ENCODE measurements around the gene GLB1L2.

GLB1L2 gene

GRCh38 chr11:134385171-134385570, 53.4 kb downstream of the GLB1L2 start:
- Histone ChIP-seq H3K36me3 (ENCODE audit: control insufficient read depth, insufficient read depth, low read length) (no peaks in the 10 kb centered on the region), H3K4me3 (replicated peaks; ENCODE audit: low read depth, low read length) (no peak overlapping the region), H3K27me3 (replicated peaks; ENCODE audit: control insufficient read depth, insufficient read depth, low read length) (no peaks in the 10 kb centered on the region; the same call in 1 of the 2 replicates)
- TF ChIP-seq CTCF (IDR thresholded peaks at IDR 0.05; ENCODE audit: insufficient read depth, low read length, poor library complexity, severe bottlenecking): no peak
- no peak for DNase-seq (ENCODE audit: extremely low read depth, insufficient read length)

- Histone ChIP-seq H3K36me3 (ENCODE audit: control insufficient read depth, insufficient read depth, low read length) (no peaks in the 10 kb centered on the region), H3K4me3 (replicated peaks; ENCODE audit: low read depth, low read length) (no peak overlapping the region), H3K27me3 (replicated peaks; ENCODE audit: control insufficient read depth, insufficient read depth, low read length) (no peaks in the 10 kb centered on the region; the same call in 1 of the 2 replicates)
- no peak for TF ChIP-seq CTCF (IDR thresholded peaks at IDR 0.05; ENCODE audit: insufficient read depth, low read length, poor library complexity, severe bottlenecking)
- no peak for DNase-seq (ENCODE audit: extremely low read depth, insufficient read length)
Observed at GRCh38 chr11:134385774-134386565, 54.2 kb downstream of the GLB1L2 start.

- TF ChIP-seq CTCF (IDR thresholded peaks at IDR 0.05; ENCODE audit: insufficient read depth, low read length, poor library complexity, severe bottlenecking): no peak
- no peaks in the 10 kb centered on the region for H3K36me3 ChIP-seq (ENCODE audit: control insufficient read depth, insufficient read depth, low read length)
- no peaks in the 10 kb centered on the region; the same call in 1 of the 2 replicates for H3K27me3 ChIP-seq (replicated peaks; ENCODE audit: control insufficient read depth, insufficient read depth, low read length)
- no peak for DNase-seq (ENCODE audit: extremely low read depth, insufficient read length)
- no peak overlapping the region for H3K4me3 ChIP-seq (replicated peaks; ENCODE audit: low read depth, low read length)
Observed at GRCh38 chr11:134386945-134387344, 55.2 kb downstream of the GLB1L2 start.

GRCh38 chr11:134387501-134387900, 55.7 kb downstream of the GLB1L2 start:
- no peak overlapping the region for H3K4me3 ChIP-seq (replicated peaks; ENCODE audit: low read depth, low read length)

GRCh38 chr11:134388590-134388989, 56.8 kb downstream of the GLB1L2 start:
- no peak for DNase-seq (ENCODE audit: extremely low read depth, insufficient read length)
- TF ChIP-seq CTCF (IDR thresholded peaks at IDR 0.05; ENCODE audit: insufficient read depth, low read length, poor library complexity, severe bottlenecking): no peak
- Histone ChIP-seq H3K36me3 (ENCODE audit: control insufficient read depth, insufficient read depth, low read length) (no peaks in the 10 kb centered on the region), H3K27me3 (replicated peaks; ENCODE audit: control insufficient read depth, insufficient read depth, low read length) (no peaks in the 10 kb centered on the region; the same call in 1 of the 2 replicates), H3K4me3 (replicated peaks; ENCODE audit: low read depth, low read length) (no peak overlapping the region)

More at GRCh38 chr11:134387501-134387900, 55.7 kb downstream of the GLB1L2 start:
- H3K27me3 ChIP-seq (replicated peaks; ENCODE audit: control insufficient read depth, insufficient read depth, low read length): no peaks in the 10 kb centered on the region; the same call in 1 of the 2 replicates
- no peak for DNase-seq (ENCODE audit: extremely low read depth, insufficient read length)
- no peaks in the 10 kb centered on the region for H3K36me3 ChIP-seq (ENCODE audit: control insufficient read depth, insufficient read depth, low read length)
- TF ChIP-seq CTCF (IDR thresholded peaks at IDR 0.05; ENCODE audit: insufficient read depth, low read length, poor library complexity, severe bottlenecking): no peak

All from GM06990 (cell line).